Measurements from ENCODE around the gene VPS8. TPM values are rescaled to one million over a fixed set of nuclear protein-coding genes. Genes with fewer than 3 reads are reported as not detected.

VPS8 gene
- total RNA-seq, 3 donors from 2014 or later (not counting 1 experiment from before 2014, with no cell fraction given) = 89.3 to 127 (median 115) TPM

GRCh38 chr3:185089343-185089742 is 277.4 kb downstream of the VPS8 start:
- H3K9me3 Mint-ChIP-seq = no peaks in the 10 kb centered on the region
- no peak for TF ChIP-seq CTCF (IDR thresholded peaks at IDR 0.05)
- no peaks in the 10 kb centered on the region for H3K9me3 ChIP-seq (ENCODE audit: control insufficient read depth, insufficient read depth, low read length)

GRCh38 chr3:185089751-185090150 is 277.8 kb downstream of the VPS8 start:
- Mint-ChIP-seq H3K36me3 (no peaks in the 10 kb centered on the region), H3K4me3 (no peak overlapping the region), H3K27me3 (ENCODE audit: low read depth in 2 of 2) (peaks cover 8 to 29% of the 10 kb centered on the region in 2 donors), H3K9me3 (no peaks in the 10 kb centered on the region), H3K27ac (no peak overlapping the region), H3K4me1 (no peaks in the 10 kb centered on the region)
- Histone ChIP-seq H3K4me1 (ENCODE audit: control insufficient read depth, insufficient read depth, low read length) (no peaks in the 10 kb centered on the region), H3K4me3 (ENCODE audit: low read length) (no peak overlapping the region), H3K9me3 (ENCODE audit: control insufficient read depth, insufficient read depth, low read length) (no peaks in the 10 kb centered on the region), H3K27ac (ENCODE audit: low read length) (no peak overlapping the region), H3K36me3 (ENCODE audit: control insufficient read depth, insufficient read depth, low read length) (no peaks in the 10 kb centered on the region), H3K27me3 (ENCODE audit: control insufficient read depth, insufficient read depth, low read length) (no peaks in the 10 kb centered on the region)
- ATAC-seq (no peak), DNase-seq (no peak)
- intact Hi-C loops (cut with micrococcal nuclease) = no loop called here
- TF ChIP-seq CTCF (IDR thresholded peaks at IDR 0.05) = no peak

More at GRCh38 chr3:185089343-185089742, 277.4 kb downstream of the VPS8 start:
- no peak overlapping the region for H3K4me3 Mint-ChIP-seq
- H3K4me1 Mint-ChIP-seq = no peaks in the 10 kb centered on the region
- Histone ChIP-seq H3K27ac (ENCODE audit: low read length) (no peak overlapping the region), H3K4me3 (ENCODE audit: low read length) (no peak overlapping the region), H3K4me1 (ENCODE audit: control insufficient read depth, insufficient read depth, low read length) (no peaks in the 10 kb centered on the region), H3K27me3 (ENCODE audit: control insufficient read depth, insufficient read depth, low read length) (no peaks in the 10 kb centered on the region), H3K36me3 (ENCODE audit: control insufficient read depth, insufficient read depth, low read length) (no peaks in the 10 kb centered on the region)
- 56% methylated on average over 2 of the region's 2 CpGs for WGBS (ENCODE audit: insufficient coverage)
- no peak overlapping the region for H3K27ac Mint-ChIP-seq
- H3K27me3 Mint-ChIP-seq (ENCODE audit: low read depth in 2 of 2) = peaks cover 8 to 32% of the 10 kb centered on the region in 2 donors
- DNase-seq (no peak), ATAC-seq (no peak)
- intact Hi-C loops (cut with micrococcal nuclease) = no loop called here
- H3K36me3 Mint-ChIP-seq = no peaks in the 10 kb centered on the region

- Mint-ChIP-seq H3K4me3 (no peak overlapping the region), H3K4me1 (no peaks in the 10 kb centered on the region), H3K9me3 (no peaks in the 10 kb centered on the region), H3K36me3 (no peaks in the 10 kb centered on the region), H3K27ac (no peak overlapping the region), H3K27me3 (ENCODE audit: low read depth in 2 of 2) (peaks cover 11 to 22% of the 10 kb centered on the region in 2 donors)
- H3K36me3 ChIP-seq (ENCODE audit: control insufficient read depth, insufficient read depth, low read length) = no peaks in the 10 kb centered on the region
- no peak overlapping the region for H3K27ac ChIP-seq (ENCODE audit: low read length)
- no peaks in the 10 kb centered on the region for H3K9me3 ChIP-seq (ENCODE audit: control insufficient read depth, insufficient read depth, low read length)
- no peak overlapping the region for H3K4me3 ChIP-seq (ENCODE audit: low read length)
- DNase-seq (no peak), ATAC-seq (no peak)
- H3K27me3 ChIP-seq (ENCODE audit: control insufficient read depth, insufficient read depth, low read length) = no peaks in the 10 kb centered on the region
- intact Hi-C loops (cut with micrococcal nuclease) = no loop called here
- no peaks in the 10 kb centered on the region for H3K4me1 ChIP-seq (ENCODE audit: control insufficient read depth, insufficient read depth, low read length)
- TF ChIP-seq CTCF (IDR thresholded peaks at IDR 0.05) = no peak
- WGBS (ENCODE audit: insufficient coverage) = 94% methylated on average over 4 of the region's 4 CpGs
Observed at GRCh38 chr3:185090811-185091210, 278.8 kb downstream of the VPS8 start.

GRCh38 chr3:185093116-185093515 is 281.1 kb downstream of the VPS8 start:
- Histone ChIP-seq H3K9me3 (ENCODE audit: control insufficient read depth, insufficient read depth, low read length) (no peaks in the 10 kb centered on the region), H3K27ac (ENCODE audit: low read length) (no peak overlapping the region), H3K4me1 (ENCODE audit: control insufficient read depth, insufficient read depth, low read length) (no peaks in the 10 kb centered on the region), H3K36me3 (ENCODE audit: control insufficient read depth, insufficient read depth, low read length) (no peaks in the 10 kb centered on the region), H3K4me3 (ENCODE audit: low read length) (no peak overlapping the region), H3K27me3 (ENCODE audit: control insufficient read depth, insufficient read depth, low read length) (peaks cover 2% of the 10 kb centered on the region)
- Mint-ChIP-seq H3K27ac (no peak overlapping the region), H3K4me1 (no peaks in the 10 kb centered on the region), H3K27me3 (ENCODE audit: low read depth in 2 of 2) (peaks cover 8 to 22% of the 10 kb centered on the region in 2 donors), H3K4me3 (no peak overlapping the region), H3K36me3 (no peaks in the 10 kb centered on the region), H3K9me3 (no peaks in the 10 kb centered on the region)
- DNase-seq (no peak), ATAC-seq (no peak)
- intact Hi-C loops (cut with micrococcal nuclease) = no loop called here
- no peak for TF ChIP-seq CTCF (IDR thresholded peaks at IDR 0.05)

Data from natural killer cell (primary cell).